ENCODE data around the gene CRIM1. TPM values are rescaled to one million over a fixed set of nuclear protein-coding genes. Genes with fewer than 3 reads are reported as not detected.

The CRIM1 gene
- total RNA-seq, 4 donors from 2014 or later: 71.7 to 132 (median 118) TPM

GRCh38 chr2:36453652-36454051 is 98.1 kb downstream of the CRIM1 start:
- DNase-seq (ENCODE audit: low spot score in 2 of 2): no peak
- no peak overlapping the region for H3K4me3 ChIP-seq (ENCODE audit: low read depth, poor library complexity, severe bottlenecking)
- TF ChIP-seq POLR2A (IDR thresholded peaks at IDR 0.05): no peak
- TF ChIP-seq CTCF (IDR thresholded peaks at IDR 0.05): no peak
- 83% methylated on average over 3 of the region's 3 CpGs for WGBS, 2 donors
- intact Hi-C loops (cut with DNase I; ENCODE audit: low total_unique reads): no loop called here

GRCh38 chr2:36455011-36455410 is 99.4 kb downstream of the CRIM1 start:
- 84 to 92% methylated on average over 4 of the region's 4 CpGs for WGBS, 2 donors
- TF ChIP-seq POLR2A (IDR thresholded peaks at IDR 0.05) (no peak), CTCF (IDR thresholded peaks at IDR 0.05) (no peak)
- intact Hi-C loops (cut with DNase I; ENCODE audit: low total_unique reads): no loop called here
- DNase-seq (ENCODE audit: low spot score in 2 of 2): no peak
- no peak overlapping the region for H3K4me3 ChIP-seq (ENCODE audit: low read depth, poor library complexity, severe bottlenecking)

- DNase-seq (ENCODE audit: low spot score in 2 of 2): no peak
- H3K4me3 ChIP-seq (ENCODE audit: low read depth, poor library complexity, severe bottlenecking): no peak overlapping the region
- intact Hi-C loops (cut with DNase I; ENCODE audit: low total_unique reads): no loop called here
- no peak for TF ChIP-seq POLR2A (IDR thresholded peaks at IDR 0.05)
- TF ChIP-seq CTCF (IDR thresholded peaks at IDR 0.05): no peak
- 72 to 78% methylated on average over 4 of the region's 4 CpGs for WGBS, 2 donors
These were observed 100.2 kb downstream of the CRIM1 start for GRCh38 chr2:36455788-36456187.

GRCh38 chr2:36456227-36457175 is 100.9 kb downstream of the CRIM1 start:
- intact Hi-C loops (cut with DNase I; ENCODE audit: low total_unique reads): no loop called here
- DNase-seq (ENCODE audit: low spot score in 2 of 2): no peak
- 46 to 51% methylated on average over 17 of the region's 17 CpGs for WGBS, 2 donors
- TF ChIP-seq CTCF (IDR thresholded peaks at IDR 0.05) (no peak), POLR2A (IDR thresholded peaks at IDR 0.05) (no peak)
- H3K4me3 ChIP-seq (ENCODE audit: low read depth, poor library complexity, severe bottlenecking): no peak overlapping the region

GRCh38 chr2:36458106-36458505 is 102.5 kb downstream of the CRIM1 start:
- intact Hi-C loops (cut with DNase I; ENCODE audit: low total_unique reads): no loop called here
- no peak for DNase-seq (ENCODE audit: low spot score in 2 of 2)
- H3K4me3 ChIP-seq (ENCODE audit: low read depth, poor library complexity, severe bottlenecking): no peak overlapping the region
- TF ChIP-seq CTCF (IDR thresholded peaks at IDR 0.05) (no peak), POLR2A (IDR thresholded peaks at IDR 0.05) (no peak)
- WGBS, 2 donors: 94 to 95% methylated on average over 5 of the region's 5 CpGs

Data from lower leg skin (tissue), 4 donors.